Body of pancreas (tissue), 4 donors: ENCODE data around the gene BRK1.

ENCODE experiments used
- POLR2A ChIP-seq, 3 donors: fragments of 450-650 bp; IDR thresholded peaks; one replicate each; pipeline ENCODE4 v1.6.1; 2016; ENCODE audit warnings: antibody characterized with exemption in 3 of 3, mild to moderate bottlenecking in 2 of 3
- TF ChIP-seq, protein P1 (sequence below), 7 experiments: fragments of 450-650 bp in 4 of 7; fragments of 200-600 bp in 3 of 7; sonication (generic) in 3 of 7; IDR thresholded peaks; one replicate each; pipeline ENCODE4 v1.5.1; 2016 to 2019; ENCODE audit warnings: antibody characterized with exemption in 7 of 7

DNA sequence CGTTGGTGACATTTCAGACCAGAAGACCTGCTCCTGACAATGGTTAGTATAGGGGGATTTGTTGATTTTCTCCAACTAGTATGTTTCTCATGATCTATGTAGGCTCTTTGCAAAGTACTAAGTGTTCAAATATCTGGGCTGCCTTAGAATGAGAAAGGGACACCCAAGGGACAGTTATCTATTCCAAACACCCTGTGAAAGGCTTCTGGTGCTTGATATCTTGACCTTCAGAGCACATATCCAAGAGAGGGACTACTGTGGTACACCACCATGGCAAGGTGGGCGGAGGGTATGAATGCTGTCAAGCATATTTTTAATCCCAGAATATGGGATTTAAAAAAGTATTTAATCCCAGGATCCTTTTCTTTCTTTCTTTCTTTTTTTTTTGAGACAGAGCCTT is 8.6 kb upstream of the BRK1 start:
- TF ChIP-seq, protein P1, sequence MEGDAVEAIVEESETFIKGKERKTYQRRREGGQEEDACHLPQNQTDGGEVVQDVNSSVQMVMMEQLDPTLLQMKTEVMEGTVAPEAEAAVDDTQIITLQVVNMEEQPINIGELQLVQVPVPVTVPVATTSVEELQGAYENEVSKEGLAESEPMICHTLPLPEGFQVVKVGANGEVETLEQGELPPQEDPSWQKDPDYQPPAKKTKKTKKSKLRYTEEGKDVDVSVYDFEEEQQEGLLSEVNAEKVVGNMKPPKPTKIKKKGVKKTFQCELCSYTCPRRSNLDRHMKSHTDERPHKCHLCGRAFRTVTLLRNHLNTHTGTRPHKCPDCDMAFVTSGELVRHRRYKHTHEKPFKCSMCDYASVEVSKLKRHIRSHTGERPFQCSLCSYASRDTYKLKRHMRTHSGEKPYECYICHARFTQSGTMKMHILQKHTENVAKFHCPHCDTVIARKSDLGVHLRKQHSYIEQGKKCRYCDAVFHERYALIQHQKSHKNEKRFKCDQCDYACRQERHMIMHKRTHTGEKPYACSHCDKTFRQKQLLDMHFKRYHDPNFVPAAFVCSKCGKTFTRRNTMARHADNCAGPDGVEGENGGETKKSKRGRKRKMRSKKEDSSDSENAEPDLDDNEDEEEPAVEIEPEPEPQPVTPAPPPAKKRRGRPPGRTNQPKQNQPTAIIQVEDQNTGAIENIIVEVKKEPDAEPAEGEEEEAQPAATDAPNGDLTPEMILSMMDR (IDR thresholded peaks at IDR 0.05) = no peak
- no peak for TF ChIP-seq POLR2A (IDR thresholded peaks at IDR 0.05)
